Uterus (tissue), 2 donors: ENCODE data around the gene LGALS3BP.

Experiments
- CTCF ChIP-seq, 4 experiments: fragments of 200-600 bp in 2 of 4; fragments of 450-650 bp in 2 of 4; sonication (generic) in 2 of 4; IDR thresholded peaks; one replicate each; pipeline ENCODE4 v1.5.1; 2016 to 2019; ENCODE audit warnings: antibody characterized with exemption in 4 of 4, mild to moderate bottlenecking in 2 of 4, moderate library complexity in 1 of 4
- POLR2A ChIP-seq, 2 donors: fragments of 450-650 bp; IDR thresholded peaks; one replicate each; pipeline ENCODE4 v1.6.1; 2016; ENCODE audit warnings: antibody characterized with exemption in 2 of 2, mild to moderate bottlenecking in 1 of 2, moderate library complexity in 1 of 2

- peak; percentile 10 to 31 for TF ChIP-seq POLR2A (IDR thresholded peaks at IDR 0.05)
- peak in 3 of 4 experiments; percentile 28 to 57 (median 36) for TF ChIP-seq CTCF (IDR thresholded peaks at IDR 0.05)
These were observed 44.4 kb upstream of the LGALS3BP start, which contains the start of gene C1QTNF1 for GRCh38 chr17:79023886-79024771.
